ENCODE measurements around the gene CCDC186.
A peak's percentile ranks its signal among the peaks of the same experiment; 100 is the strongest.

CCDC186 gene

DNA sequence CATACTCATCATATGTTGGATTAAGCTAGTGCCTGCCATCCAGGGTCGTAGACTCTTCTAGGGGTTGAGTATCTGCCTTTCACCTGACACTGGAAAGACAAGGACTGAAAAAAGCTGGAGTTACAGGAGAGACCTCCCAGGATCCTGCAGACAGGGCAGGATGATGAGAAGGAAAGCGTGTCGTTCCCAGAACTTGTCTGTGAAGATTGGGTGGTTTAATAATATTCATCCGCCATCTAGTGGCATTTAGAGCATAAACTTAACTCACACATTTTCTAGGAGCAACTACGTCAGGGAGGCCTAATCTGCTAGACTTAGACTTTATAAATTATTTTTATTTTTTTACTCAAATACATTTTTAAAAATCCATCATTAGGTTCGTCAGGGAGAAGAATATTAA is 70.7 kb downstream of the CCDC186 start:
- TF ChIP-seq, protein P1, sequence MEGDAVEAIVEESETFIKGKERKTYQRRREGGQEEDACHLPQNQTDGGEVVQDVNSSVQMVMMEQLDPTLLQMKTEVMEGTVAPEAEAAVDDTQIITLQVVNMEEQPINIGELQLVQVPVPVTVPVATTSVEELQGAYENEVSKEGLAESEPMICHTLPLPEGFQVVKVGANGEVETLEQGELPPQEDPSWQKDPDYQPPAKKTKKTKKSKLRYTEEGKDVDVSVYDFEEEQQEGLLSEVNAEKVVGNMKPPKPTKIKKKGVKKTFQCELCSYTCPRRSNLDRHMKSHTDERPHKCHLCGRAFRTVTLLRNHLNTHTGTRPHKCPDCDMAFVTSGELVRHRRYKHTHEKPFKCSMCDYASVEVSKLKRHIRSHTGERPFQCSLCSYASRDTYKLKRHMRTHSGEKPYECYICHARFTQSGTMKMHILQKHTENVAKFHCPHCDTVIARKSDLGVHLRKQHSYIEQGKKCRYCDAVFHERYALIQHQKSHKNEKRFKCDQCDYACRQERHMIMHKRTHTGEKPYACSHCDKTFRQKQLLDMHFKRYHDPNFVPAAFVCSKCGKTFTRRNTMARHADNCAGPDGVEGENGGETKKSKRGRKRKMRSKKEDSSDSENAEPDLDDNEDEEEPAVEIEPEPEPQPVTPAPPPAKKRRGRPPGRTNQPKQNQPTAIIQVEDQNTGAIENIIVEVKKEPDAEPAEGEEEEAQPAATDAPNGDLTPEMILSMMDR (IDR thresholded peaks at IDR 0.05; ENCODE audit: insufficient read depth, low read depth, low read length, missing control alignments), result peak; percentile 33
- DNase-seq (ENCODE audit: low read depth), result peak; percentile 65
- H3K4me3 ChIP-seq (ENCODE audit: low read depth, low read length), result no peak overlapping the region

DNA sequence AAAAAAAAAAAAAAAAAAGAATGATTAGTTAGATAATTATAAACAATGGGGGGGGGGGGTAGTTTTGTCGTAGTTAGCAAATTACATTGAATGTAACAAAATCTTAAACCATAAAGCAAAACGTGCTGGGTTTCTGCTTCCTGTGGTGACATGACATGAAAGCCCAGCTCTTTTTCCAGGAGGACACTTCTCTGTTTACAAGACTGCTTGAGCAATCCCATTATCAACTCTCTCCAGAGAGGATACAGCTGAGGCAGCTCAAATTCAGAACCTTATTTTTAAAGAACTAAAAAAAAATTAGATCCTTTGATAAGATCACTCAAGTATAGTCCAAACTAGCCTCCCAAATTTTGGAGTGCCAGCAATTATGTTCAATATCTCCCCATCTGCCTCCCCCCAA is 71.7 kb downstream of the CCDC186 start:
- DNase-seq (ENCODE audit: low read depth), result no peak
- no peak overlapping the region for H3K4me3 ChIP-seq (ENCODE audit: low read depth, low read length)
- TF ChIP-seq, protein P1 (IDR thresholded peaks at IDR 0.05; ENCODE audit: insufficient read depth, low read depth, low read length, missing control alignments), result no peak

DNA sequence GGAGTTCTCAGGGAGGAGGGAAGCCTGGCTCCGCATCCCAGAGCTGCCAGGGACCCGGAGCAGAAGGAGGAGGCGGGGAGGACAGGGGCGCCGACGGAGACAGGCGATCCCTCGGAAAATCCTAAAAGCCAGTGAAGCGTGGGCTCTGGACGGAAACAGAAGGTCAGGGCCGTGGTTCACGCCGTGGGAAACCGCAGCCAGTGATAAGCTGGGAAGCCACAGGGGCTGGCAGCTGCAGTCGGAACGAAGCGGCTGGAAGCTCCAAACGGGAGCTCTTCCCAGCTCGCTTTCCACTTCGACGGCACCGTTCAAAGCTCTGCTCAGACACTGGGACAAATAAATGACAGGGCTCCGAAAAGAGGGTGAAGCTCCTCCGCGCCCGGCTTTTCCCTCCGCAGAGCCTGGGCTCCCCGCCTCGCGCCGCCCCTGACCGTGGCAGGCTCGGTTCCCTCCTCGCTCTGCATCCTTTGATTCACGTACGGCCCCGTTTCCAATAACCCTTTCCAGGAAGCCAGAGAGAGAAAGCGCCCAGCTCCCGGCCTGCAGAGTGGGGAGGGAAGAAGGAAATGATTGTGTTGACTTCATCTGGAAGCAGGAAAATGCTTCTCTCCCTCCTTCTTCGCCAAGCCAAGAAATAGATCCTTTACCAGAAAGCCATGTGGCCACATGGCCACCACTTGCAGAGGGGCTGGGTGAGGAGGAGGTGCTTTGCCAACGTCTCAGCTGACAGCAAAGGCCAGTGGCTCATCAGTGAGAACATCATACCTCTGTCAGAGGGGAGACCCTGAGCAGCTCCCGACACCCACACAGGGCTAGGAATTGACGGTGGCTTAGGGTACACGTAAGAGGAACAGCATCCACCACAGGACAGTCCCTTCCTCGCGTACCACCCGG is 72.9 kb downstream of the CCDC186 start:
- TF ChIP-seq, protein P1 (IDR thresholded peaks at IDR 0.05; ENCODE audit: insufficient read depth, low read depth, low read length, missing control alignments), result no peak
- peak overlapping the region; percentile 46 for H3K4me3 ChIP-seq (ENCODE audit: low read depth, low read length)
- DNase-seq (ENCODE audit: low read depth), result peak; percentile 23

DNA sequence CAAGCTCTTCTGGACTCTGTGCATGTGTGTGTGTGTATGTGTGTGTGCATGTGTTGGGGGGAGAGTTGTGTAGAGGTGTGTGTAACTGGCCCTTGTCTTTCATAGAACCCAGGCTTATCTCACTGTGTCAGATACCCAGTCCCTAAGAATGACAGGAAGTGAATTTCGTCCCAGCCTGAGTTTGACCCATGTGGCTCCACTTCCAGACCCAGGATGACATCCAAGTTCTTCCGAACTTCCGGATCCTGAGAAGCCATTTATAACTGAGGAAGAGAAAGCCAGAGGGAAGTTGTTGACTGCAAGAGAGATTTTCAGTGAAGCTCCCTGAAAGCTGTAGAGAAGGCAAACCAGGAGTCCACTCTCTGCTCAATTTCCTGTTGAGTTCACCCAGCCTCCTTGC is 77.1 kb downstream of the CCDC186 start:
- H3K4me3 ChIP-seq (ENCODE audit: low read depth, low read length), result no peak overlapping the region
- no peak for DNase-seq (ENCODE audit: low read depth)
- TF ChIP-seq, protein P1 (IDR thresholded peaks at IDR 0.05; ENCODE audit: insufficient read depth, low read depth, low read length, missing control alignments), result no peak

DNA sequence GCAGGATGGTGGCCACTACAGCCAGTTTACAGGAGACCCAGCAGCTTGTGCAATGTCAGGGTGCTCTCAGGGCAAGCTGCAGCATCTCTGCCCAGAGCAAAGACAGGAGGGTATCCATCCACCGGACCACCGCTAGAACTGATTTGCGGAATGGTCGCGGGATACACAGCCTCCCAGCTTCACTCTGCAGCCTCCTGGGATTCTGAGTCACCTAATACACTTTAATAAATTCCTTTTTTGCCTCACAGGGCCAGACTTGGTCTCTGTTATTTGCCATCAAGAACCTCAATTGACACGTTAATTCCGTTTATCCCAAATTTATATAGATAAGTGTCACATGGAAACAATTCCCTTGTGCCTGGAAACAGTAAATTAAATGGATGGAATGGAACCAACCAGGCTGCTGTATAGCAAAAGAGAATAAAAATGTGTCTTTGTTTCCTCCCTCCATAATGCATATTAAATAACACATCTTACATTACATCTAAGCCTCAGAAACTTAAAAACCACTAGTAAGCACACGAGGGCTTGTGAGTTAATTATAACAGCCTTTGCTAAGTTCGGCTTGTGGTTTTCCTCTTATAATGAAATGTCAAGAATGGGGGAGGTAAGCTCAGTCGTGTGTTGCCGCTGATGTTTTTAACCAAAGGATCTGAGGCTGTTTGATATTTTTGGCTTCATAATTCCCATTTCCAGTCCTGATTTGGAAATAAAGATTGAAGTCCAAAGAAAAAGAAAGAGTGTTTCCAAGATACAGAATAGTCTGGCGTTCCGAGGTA is 78.3 kb downstream of the CCDC186 start:
- DNase-seq (ENCODE audit: low read depth), result peak; percentile 78
- H3K4me3 ChIP-seq (ENCODE audit: low read depth, low read length), result peak overlapping the region; percentile 30
- TF ChIP-seq, protein P1 (IDR thresholded peaks at IDR 0.05; ENCODE audit: insufficient read depth, low read depth, low read length, missing control alignments), result no peak

DNA sequence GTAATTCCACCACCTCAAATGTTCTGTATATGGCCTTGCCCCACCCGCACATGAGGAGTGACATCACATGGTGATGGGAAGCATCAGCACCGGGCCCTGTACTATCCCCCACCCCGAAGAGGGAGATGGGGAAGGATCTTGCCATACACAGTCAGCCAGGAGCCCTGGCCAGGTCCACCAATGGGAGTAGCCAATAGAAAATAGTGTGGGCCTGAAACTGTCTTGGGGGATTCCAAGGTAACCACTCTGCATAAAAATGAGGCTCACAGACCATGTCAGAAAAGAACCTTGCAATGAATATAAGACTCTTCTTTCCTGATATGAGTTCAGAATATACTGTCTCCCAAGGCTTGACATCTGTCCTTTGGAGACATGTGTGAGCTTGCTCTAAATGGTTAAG is 79.2 kb downstream of the CCDC186 start:
- TF ChIP-seq, protein P1 (IDR thresholded peaks at IDR 0.05; ENCODE audit: insufficient read depth, low read depth, low read length, missing control alignments), result no peak
- peak; percentile 69 for DNase-seq (ENCODE audit: low read depth)
- H3K4me3 ChIP-seq (ENCODE audit: low read depth, low read length), result no peak overlapping the region

Measured in GM12865 (cell line).